Psoas muscle (tissue), 8 donors: ENCODE measurements around the gene PTPRM. TPM values are rescaled to one million over a fixed set of nuclear protein-coding genes. Genes with fewer than 3 reads are reported as not detected.

ENCODE experiments used
- ATAC-seq, 4 donors: fragments of 200-7000 bp; cut with Tn5 transposase; one replicate each; pipeline ENCODE4 v1.9.1; 2020; ENCODE audit warnings: moderate library complexity in 3 of 4, mild to moderate bottlenecking in 2 of 4
- DNase-seq, 2 donors: peaks; one replicate each; pipeline ENCODE4 v3.0.0-alpha.2; 2020
- H3K27ac ChIP-seq: fragments of 200-600 bp; one replicate; pipeline ENCODE4 v1.8.0; 2022
- H3K27me3 ChIP-seq, 3 donors: fragments of 200-600 bp in 1 of 3; one replicate each; pipeline versions ENCODE4 v1.6.1 to v1.8.0; 2013 to 2022; ENCODE audit warnings: low read length in 2 of 3, mild to moderate bottlenecking in 2 of 3, moderate library complexity in 1 of 3; ENCODE audit not compliant: insufficient read depth in 3 of 3
- H3K36me3 ChIP-seq, 2 donors: fragments of 200-600 bp in 1 of 2; one replicate each; pipeline versions ENCODE4 v1.6.1 to v1.8.0; 2013 to 2022; ENCODE audit warnings: low read depth in 1 of 2, mild to moderate bottlenecking in 1 of 2, moderate library complexity in 1 of 2; ENCODE audit not compliant: insufficient read depth in 1 of 2
- H3K4me1 ChIP-seq: fragments of 200-600 bp; one replicate; pipeline ENCODE4 v1.8.0; 2022
- H3K4me3 ChIP-seq: fragments of 200-600 bp; one replicate; pipeline ENCODE4 v1.8.0; 2022; ENCODE audit warnings: mild to moderate bottlenecking
- H3K9me3 ChIP-seq: fragments of 200-600 bp; one replicate; pipeline ENCODE4 v1.8.0; 2022
- CTCF ChIP-seq: fragments of 200-600 bp; IDR thresholded peaks from one replicate; pipeline ENCODE4 v1.8.0; 2022; ENCODE audit warnings: antibody characterized with exemption
- WGBS, 3 donors: extraction: QIAGEN DNeasy Blood & Tissue Kit; methylation state at CpG; one replicate each; pipeline versions ENCODE4 v1.1.6 to v1.1.7; 2013; 5-methylcytosine and 5-hydroxymethylcytosine counted together
- intact Hi-C, 2 donors: fragments of 100-400 bp; cut with DNase I; formaldehyde crosslinking; loops; one replicate each; pipeline versions ENCODE4 v1.11.0 to v1.14.2; 2022
- polyA plus RNA-seq, 3 donors: library from polyadenylated mRNA; stranded (reverse); fragments of 200-250 nt; gene quantifications; one replicate each; pipeline ENCODE4 v1.2.3, GENCODE V29; 2013
- total RNA-seq, 4 donors: library from RNA; stranded (reverse); fragmentation: NEBNext Ultra II Directional in 2 of 4; extraction: Animal tissue kit (Norgen Biotek cat#: 25700) in 2 of 4; gene quantifications; one replicate each; pipeline versions ENCODE4 v1.2.1 to v1.2.4, GENCODE V29; 2021 to 2023
- donor health status: healthy with polysubstance abuse.
- donor health status: DM: no; HTN: no; CAD: no; lungs with moderate emphysema.
- donor health status: Bipolar disorder and iron deficiency.
- donor health status: healthy.
- donor health status: DM: yes; HTN: yes; CAD: no.
- donor health status: DM: no; HTN: no; CAD: no.
- donor health status: DM: no; HTN: no; CAD: no.
- donor health status: DM: yes; HTN: yes; CAD: no.

PTPRM gene
- total and polyA plus RNA-seq, 7 donors = 27.4 to 78.9 (median 39.0) TPM

- DNase-seq = no peak
- no peak overlapping the region for H3K4me3 ChIP-seq
- no peaks in the 10 kb centered on the region for H3K27me3 ChIP-seq
- 68 to 70% (median 69%) methylated on average over 4 of the region's 4 CpGs for WGBS, 3 donors
- peak overlapping the region; percentile 74 for H3K27ac ChIP-seq
- H3K9me3 ChIP-seq = no peaks in the 10 kb centered on the region
- H3K4me1 ChIP-seq = peaks cover 84% of the 10 kb centered on the region
- no peaks in the 10 kb centered on the region for H3K36me3 ChIP-seq
- peak; percentile 70 to 88 (median 76) for ATAC-seq
- TF ChIP-seq CTCF = no peak
- intact Hi-C loops = no loop called here
Measured at GRCh38 chr18:7626175-7626921, 59.2 kb downstream of the PTPRM start.

GRCh38 chr18:7626922-7627440 is 59.9 kb downstream of the PTPRM start:
- H3K9me3 ChIP-seq = no peaks in the 10 kb centered on the region

GRCh38 chr18:7629416-7629815 is 62.3 kb downstream of the PTPRM start:
- ATAC-seq = no peak
- Histone ChIP-seq H3K27me3 (no peaks in the 10 kb centered on the region), H3K4me1 (peaks cover 79% of the 10 kb centered on the region), H3K9me3 (no peaks in the 10 kb centered on the region), H3K27ac (no peak overlapping the region), H3K36me3 (no peaks in the 10 kb centered on the region), H3K4me3 (no peak overlapping the region)
- intact Hi-C loops = no loop called here
- no peak for DNase-seq
- no peak for TF ChIP-seq CTCF

More at GRCh38 chr18:7626922-7627440, 59.9 kb downstream of the PTPRM start:
- Histone ChIP-seq H3K27ac (peak overlapping the region; percentile 74), H3K27me3 (no peaks in the 10 kb centered on the region), H3K36me3 (no peaks in the 10 kb centered on the region), H3K4me1 (peaks cover 85% of the 10 kb centered on the region), H3K4me3 (no peak overlapping the region)
- intact Hi-C loops = no loop called here
- ATAC-seq = peak; percentile 56 to 73 (median 64)
- no peak for DNase-seq
- no peak for TF ChIP-seq CTCF
- 49 to 57% (median 50%) methylated on average over 5 of the region's 5 CpGs for WGBS, 3 donors

- H3K4me1 ChIP-seq = peaks cover 72% of the 10 kb centered on the region
- H3K9me3 ChIP-seq = no peaks in the 10 kb centered on the region
- ATAC-seq (no peak), DNase-seq (no peak)
- H3K27ac ChIP-seq = no peak overlapping the region
- intact Hi-C loops = no loop called here
- H3K36me3 ChIP-seq = no peaks in the 10 kb centered on the region
- TF ChIP-seq CTCF = no peak
- 39 to 41% (median 40%) methylated on average over 4 of the region's 4 CpGs for WGBS, 3 donors
- no peak overlapping the region for H3K4me3 ChIP-seq
- no peaks in the 10 kb centered on the region for H3K27me3 ChIP-seq
Measured at GRCh38 chr18:7630731-7631442, 63.8 kb downstream of the PTPRM start.
